Middle frontal gyrus (tissue), 1 donor: ENCODE data around the gene SMURF1.

ENCODE experiments used
- DNase-seq: peaks from one replicate; pipeline ENCODE4 v3.0.0-alpha.2; 2015; ENCODE audit warnings: low spot score; ENCODE audit errors: extremely low spot score

SMURF1 gene

DNA sequence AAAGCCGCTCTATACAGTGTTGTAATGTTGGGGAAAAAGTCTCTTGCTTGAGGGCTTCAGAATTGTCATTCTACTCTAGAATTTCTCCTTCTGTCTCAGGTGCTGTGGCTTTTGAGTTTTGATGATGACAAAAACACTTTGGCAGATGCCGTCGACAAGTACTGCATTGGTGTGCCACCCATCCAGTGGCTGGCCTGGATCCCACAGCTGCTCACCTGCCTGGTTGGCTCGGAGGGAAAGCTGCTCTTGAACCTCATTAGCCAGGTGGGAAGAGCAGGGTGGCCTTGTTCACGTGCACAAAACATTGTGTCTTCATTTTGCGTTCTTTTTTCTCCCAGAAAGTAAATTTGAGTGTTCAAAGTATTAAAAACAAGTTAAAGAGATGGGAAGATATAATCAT is 153.6 kb downstream of the SMURF1 start:
- no peak for DNase-seq

DNA sequence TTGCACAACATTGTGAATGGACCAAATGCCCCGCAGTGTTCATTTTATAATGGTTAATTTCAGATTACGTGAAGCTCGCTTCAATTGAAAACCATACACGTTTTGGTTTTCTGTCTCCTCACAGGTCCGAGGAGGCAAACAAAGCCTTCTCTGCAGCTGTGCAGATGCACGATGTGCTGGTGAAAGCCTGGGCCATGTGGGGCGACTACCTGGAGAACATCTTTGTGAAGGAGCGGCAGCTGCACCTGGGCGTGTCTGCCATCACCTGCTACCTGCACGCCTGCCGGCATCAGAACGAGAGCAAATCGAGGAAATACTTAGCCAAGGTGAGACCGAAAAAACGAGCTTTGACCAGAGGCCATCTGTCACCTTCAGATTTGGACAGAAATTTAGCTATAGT is 155.3 kb downstream of the SMURF1 start:
- no peak for DNase-seq

DNA sequence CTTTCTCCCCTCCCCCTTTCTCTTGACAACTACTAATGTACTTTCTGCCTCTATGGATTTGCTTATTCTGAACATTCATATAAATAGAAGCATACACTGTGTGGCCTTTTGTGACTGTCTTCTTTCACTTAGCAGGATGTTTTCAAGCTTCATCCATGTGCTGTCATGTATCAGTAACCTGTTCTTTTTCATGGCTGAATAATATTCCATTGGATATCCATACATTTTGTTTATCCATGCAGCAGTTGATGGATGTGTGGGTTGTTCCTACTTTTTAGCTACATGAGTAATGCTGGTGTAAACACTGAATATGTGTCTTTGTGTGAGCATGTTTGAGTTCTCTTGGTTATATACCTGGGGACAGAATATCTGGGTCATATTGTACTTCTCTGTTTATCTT is 158.0 kb downstream of the SMURF1 start:
- no peak for DNase-seq

DNA sequence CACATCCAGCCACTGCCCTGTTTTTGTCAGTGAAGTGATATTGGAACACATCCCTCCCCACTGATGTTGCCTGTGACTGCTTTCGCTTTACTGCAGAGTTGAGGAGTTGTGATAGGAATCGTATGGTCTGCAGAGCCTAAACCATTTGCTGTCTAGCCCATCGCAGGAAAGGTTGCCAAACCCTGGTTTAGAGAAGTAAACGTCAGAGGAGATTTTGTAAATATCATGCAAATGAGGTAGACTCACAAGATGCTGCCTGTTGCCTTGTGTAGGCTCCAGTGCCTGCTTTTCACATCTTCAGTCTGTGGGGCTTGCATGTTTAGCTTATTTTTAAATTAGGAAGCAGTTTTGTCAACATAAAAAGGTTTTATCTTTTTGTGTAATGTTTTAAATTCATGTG is 158.5 kb downstream of the SMURF1 start:
- DNase-seq: no peak

DNA sequence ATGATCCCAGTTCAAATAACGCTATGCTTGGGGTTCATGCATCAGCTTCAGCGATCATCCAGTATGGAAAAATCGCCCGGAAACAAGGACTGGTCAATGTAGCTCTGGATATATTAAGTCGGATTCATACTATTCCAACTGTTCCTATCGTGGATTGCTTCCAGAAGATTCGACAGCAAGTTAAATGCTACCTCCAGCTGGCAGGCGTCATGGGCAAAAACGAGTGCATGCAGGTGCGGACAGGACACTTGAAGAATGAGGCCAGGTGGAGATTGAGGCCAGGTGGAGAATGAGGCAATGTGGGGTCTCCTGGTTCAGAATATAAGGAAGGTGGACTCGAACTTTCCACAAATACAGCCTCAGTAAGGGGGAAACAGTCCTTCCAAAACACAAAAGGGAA is 159.8 kb downstream of the SMURF1 start:
- DNase-seq: no peak

DNA sequence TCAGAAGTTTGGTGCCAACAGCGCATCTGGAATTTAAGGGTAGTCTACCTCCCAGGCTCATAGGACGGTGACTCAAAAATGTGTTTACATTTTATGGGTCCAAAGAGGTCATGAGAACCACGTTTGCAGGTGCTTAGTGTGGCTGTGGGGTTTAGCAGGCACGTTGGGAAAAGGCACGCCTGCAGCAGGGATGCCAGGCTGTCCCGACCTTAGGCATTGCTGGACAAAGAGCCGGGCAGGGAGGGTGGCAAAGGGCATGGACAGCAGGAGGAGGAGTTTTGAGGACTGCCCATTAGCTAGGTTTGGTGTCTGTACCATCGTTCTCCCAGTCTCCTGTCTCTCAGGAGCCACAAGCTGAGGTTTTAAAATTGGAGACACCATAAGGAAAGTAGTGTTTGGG is 161.2 kb downstream of the SMURF1 start:
- no peak for DNase-seq

DNA sequence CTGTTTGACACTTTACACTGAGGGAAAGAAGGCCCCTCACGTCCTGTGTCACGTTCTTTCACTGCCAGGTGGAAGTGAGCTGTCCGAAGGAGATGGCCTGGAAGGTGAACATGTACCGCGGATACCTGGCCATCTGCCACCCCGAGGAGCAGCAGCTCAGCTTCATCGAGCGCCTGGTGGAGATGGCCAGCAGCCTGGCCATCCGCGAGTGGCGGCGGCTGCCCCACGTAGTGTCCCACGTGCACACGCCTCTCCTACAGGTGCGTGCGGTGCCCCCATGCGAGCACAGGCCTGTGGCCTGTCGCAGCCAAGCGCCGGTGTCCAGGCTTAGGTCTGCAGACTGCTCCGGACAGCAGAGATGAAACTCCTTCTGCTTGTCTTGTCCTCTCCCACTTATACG is 162.2 kb downstream of the SMURF1 start:
- DNase-seq: no peak

DNA sequence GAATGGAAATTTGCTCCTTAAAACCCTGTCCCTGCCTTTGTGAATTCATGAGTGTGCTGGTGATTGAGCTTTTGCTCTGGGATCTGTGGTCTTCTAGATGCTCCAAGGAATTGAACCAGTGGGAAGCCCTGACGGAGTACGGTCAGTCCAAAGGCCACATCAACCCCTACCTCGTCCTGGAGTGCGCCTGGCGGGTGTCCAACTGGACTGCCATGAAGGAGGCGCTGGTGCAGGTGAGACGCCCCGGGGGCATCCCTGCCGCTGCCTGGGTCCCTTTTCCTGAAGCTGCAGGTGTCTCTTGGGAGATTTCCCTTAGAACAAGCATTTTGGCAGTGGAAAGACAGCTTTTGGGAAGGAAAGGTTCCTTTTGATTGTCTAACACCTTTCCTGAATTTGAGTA is 165.2 kb downstream of the SMURF1 start:
- DNase-seq: no peak
